Stimulated activated CD4-positive, alpha-beta T cell treated with anti-CD3 and anti-CD28 coated beads, Interleukin-12 subunit alpha, Interleukin-12 subunit beta, amount 100 ng/mL, for 24 hours (primary cell): ENCODE results near the gene ZNF436.
A peak's percentile ranks its signal among the peaks of the same experiment; 100 is the strongest.
"Not testable (repeated sequence)": the region's sequence is repeated elsewhere in the genome, so short reads cannot be mapped to it uniquely, and the experiment has no call there.

Experiments used
- DNase-seq, 2 experiments: peaks; one replicate each; pipeline ENCODE4 v3.0.0-alpha.2; 2020; ENCODE audit warnings: low read depth in 2 of 2

ZNF436 gene

DNA sequence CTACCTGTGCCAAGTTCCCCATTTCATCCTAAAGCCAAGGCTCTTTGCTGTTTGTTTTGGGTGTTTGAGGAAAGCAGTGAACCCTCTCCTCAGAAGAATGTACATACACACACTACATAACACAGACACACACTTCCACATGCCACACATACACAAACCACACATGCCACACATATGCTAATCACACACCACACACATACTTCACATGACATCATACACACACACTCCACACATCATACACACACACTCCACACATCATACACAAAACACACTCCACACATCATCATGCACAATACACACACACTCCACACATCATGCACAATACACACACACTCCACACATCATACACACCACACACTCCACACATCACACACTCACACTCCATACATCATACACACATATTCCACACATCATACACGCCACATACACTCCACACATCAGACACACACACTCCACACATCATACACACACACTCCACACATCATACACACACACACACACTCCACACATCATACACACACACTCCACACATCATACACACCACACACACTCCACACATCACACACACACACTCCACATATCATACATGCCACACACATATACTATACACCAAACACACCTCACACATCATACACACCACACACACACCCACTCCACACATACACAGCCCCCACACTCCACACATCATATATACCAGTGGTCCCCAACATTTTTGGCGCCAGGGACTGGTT, 22.7 kb upstream of the ZNF436 start:
- no peak for DNase-seq

DNA sequence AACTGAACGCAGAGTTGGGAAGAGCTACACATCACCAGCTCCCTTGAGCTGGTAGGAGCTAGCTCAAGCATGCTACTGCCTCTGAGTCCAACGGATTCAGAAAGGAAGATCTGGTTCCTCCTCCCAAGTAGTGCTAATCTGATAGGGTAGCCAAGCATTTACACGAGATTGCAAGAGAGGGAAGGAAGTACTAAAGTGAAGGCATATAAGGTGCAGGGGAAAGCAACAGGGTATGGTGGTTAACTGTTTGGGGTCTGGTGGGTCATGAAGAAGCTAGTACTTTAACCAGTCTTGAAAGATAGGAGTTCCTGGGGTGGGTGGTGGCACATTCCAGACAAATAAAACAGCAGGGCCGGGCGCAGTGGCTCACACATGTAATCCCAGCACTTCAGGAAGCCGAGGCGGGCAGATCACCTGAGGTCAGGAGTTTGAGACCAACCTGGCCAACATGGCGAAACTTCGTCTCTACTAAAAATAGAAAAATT, 20.2 kb upstream of the ZNF436 start:
- no peak for DNase-seq

DNA sequence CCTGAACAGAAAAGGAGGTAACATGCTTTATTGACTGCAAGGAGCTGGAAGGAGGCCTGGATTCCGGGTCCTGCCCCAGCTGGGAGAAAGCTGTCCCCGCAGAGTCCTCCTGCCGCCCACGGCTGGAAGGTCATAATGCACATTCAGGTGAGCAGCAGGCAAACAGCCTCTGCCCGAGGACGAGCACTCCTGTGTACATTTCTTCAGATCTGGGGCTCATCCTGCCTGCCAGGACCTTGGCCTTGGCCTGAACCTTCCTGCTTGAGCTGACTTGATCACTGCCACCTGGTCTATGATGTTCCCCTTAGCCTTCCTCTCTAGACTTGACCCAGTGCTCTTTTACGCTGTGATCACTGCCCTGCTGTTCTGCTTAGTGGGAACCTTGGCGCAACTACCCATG, 17.9 kb upstream of the ZNF436 start:
- DNase-seq, result no peak

DNA sequence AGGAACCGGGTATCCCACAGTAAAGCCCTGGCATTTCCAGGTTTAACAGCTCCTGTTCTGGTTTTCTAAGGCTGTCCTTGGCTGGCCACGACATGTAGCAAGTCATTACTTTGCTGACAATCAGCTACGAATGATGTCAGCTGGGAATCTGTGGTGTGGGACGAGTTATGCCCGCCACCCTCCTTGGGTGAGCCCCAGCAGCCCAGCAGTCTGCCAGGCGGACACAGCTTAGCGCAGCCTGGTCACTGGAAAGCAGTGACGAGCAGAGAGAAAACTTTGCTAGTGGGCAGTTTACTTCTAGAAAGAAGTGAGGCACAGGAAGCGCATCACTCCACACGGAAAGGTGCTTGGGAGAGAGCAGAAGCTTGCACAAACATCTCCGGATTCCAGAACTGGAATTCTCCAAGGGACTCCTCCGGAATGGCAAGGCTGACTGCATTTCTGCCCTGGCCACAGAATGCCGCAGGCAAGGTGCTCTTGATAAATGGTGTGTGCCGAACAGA, 15.5 kb upstream of the ZNF436 start:
- DNase-seq, result no peak

DNA sequence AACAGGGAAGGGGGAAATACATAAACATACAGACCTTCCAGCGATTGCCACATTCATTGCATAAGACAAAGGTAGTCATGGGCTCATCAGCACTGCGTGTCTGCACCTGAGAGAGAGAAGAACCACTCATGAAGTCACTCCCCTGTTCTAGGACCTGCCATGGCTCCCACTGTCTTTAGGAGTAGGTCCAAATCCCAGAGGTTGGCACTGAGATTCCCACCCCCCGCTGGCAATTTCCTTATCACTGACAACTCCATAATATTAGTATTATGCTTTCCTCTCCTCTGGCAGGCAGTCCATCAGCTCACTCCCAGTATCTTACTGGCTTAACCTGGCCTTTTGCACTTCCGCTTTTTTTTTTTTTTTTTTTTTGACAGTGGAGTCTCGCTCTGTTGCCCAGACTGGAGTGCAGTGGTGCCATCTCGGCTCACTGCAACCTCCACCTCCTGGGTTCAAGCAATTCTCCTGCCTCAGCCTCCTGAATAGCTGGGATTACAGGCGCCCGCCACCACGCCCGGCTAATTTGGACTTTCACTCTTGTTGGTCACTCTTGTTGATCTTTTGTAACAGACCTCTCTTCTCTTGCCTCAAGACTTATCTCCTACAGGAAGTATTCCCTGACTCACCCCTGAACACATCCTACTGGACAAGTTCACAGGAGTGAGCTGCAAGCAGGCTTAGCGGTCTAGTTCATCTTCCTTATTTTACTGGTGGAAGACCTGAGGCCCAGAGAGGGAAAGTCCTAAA, 14.8 kb upstream of the ZNF436 start:
- no peak for DNase-seq

DNA sequence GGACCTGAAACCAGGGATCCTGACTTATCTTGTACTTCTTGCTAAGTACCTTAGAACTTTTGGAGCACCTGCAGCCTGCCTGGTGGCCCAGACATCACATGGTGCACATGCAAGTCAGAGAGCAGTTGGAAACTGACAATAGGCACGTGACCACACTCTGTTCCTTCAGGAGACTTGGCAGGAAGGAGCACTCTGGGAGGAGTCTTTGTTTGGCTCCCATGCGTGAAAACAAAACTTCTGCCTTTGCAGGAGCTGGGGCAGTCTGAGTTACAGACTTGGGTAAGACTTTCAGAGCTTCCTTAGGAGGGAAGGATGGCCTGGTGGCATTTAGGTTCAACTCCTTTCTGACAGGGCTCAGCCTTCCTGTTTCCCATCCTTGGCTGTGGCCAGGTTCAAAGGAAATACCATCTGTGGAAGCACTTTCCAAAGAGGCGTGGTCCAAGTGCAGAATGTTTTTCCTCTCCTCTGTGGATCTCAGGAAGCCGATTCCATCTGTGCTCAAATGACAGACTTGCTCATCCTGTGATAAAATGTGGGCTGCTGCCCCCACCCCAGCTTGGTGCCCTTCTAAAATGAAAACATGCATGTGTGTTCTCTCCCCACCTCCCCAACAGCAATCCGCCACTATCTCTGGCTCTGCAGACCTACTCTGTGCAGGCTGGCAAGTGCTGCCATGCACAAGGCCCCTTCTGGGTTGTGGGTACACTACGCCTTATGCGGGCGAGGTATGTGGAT, 14.1 kb upstream of the ZNF436 start:
- DNase-seq, result no peak

DNA sequence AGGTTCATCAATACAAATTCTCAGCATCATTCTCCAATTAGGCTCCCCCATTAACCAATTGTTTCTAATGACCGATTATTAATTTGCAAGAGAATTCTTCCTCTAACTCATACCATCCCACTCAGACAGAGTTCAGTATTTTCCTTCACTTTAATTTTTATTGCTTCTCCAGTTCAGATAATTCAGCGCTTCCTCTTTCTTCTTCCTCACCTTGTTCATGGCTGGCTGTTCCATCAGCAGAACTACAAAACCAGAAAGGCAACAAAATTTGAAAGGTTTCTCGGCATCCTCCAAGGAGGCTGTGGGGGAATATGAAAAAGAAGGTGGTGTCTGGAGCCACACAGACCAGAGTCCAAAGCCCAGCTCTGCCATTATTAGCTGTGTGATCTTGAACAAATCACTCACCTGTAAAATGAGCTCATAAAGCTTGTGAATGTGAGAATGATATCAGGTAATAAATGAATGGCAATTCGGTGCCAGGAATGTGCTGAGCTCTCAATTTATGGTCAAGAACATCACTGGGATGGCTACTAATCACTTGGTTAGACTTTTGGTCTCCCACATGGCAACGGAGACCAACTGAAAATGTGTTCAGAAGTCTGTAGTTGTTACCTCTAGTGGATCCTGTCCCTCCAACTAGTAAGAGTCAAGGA, 11.7 kb upstream of the ZNF436 start:
- no peak for DNase-seq

DNA sequence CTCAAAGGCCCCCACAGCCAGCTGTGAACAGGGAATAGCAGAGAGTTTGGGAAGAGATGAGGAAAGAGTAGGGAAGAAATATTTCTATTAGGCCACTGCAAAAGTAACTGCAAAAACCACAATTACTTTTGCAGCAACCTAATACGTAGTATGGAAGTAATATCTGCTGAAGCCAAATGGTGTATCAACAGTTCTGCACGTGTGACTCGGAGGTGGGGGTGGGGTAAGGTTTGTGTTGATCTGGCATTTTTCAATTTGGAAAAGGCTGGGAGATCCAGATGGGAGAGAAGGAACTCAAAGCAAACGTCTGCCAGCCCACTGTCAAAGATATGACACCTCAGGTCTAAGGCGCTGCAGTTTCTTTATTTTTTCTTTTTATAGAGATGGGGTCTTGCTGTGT, 11.1 kb upstream of the ZNF436 start:
- DNase-seq, result no peak

DNA sequence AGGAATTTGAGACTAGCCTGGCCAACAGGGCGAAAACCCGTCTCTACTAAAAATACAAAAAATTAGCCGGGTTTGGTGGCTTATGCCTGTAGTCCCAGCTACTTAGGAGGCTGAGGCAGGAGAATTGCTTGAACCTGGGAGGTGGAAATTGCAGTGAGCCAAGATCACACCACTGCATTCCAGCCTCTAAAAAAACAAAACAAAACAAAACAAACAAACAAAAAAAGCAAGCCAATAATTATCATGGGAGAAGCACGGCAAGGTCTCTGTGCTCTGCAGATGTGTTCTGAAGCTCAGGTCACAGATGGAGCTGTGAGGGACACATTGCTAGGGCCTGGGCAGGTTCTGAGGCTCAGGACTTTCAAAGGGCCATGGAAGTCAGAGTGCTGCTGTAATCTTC, 10.6 kb upstream of the ZNF436 start:
- not testable (repeated sequence) for DNase-seq

DNA sequence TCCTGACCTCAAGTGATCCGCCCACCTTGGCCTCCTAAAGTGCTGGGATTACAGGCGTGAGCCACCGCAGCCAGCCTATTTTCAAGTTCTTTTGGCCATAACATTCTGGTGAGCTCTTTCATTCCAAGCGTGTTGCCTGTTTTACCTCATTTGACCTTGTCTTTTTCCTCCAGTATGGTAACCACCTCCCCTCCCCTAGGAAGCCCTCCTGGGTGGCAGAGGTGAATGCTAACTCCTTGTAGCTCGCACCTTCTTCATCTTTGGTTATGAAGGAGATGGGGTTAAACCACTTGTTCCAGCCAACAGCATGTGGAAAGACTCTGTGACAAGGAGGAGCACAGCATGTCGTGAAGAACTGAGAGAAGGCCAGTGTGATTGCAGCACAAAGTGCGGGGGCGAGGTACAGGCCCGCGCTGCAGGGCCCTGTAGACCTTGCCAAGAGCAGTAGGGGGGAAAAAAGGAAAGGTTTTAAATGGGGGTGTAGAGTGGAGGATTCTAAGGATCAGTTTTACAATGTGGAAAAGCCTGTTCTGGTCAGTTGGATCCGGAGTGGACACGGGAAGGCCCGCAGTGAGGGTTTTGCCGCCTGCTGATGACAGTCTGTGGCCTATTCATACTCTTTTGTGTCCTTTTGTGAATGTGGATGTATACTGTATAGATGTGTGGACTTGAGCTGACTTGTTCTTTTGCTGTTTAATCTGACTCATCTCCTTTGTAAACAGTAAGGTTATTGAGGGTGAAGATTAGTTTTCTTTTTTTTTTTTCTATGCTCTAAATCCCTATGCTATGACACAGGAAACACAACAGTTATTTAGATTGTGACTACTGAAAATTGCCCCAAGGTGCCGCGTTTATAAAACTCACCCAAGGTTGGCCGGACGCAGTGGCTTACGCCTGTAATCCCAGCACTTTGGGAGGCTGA, 7.5 kb upstream of the ZNF436 start:
- no peak for DNase-seq

DNA sequence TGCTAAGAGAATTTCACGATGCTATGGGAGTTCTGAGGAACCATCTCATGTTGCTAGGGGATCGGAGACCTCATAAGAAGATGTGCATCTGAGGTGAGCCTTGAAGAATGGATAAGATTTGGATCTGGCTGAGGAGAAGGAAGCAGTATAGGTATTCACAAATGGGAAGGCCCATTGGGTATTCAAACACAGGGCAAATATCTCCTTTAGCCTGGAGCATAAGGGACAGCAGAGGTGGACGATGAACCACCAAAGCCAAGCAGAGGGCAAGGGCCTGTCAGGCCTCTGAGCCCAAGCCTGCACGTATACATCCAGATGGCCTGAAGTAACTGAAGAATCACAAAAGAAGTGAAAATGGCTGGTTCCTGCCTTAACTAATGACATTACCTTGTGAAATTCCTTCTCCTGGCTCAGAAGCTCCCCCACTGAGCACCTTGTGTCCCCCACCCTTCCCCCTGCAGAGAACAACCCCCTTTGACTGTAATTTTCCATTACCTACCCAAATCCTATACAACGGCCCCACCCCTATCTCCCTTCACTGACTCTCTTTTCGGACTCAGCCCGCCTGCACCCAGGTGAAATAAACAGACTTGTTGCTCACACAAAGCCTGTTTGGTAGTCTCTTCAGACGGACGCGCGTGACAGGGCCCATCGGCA, 4.6 kb upstream of the ZNF436 start:
- not testable (repeated sequence) for DNase-seq

DNA sequence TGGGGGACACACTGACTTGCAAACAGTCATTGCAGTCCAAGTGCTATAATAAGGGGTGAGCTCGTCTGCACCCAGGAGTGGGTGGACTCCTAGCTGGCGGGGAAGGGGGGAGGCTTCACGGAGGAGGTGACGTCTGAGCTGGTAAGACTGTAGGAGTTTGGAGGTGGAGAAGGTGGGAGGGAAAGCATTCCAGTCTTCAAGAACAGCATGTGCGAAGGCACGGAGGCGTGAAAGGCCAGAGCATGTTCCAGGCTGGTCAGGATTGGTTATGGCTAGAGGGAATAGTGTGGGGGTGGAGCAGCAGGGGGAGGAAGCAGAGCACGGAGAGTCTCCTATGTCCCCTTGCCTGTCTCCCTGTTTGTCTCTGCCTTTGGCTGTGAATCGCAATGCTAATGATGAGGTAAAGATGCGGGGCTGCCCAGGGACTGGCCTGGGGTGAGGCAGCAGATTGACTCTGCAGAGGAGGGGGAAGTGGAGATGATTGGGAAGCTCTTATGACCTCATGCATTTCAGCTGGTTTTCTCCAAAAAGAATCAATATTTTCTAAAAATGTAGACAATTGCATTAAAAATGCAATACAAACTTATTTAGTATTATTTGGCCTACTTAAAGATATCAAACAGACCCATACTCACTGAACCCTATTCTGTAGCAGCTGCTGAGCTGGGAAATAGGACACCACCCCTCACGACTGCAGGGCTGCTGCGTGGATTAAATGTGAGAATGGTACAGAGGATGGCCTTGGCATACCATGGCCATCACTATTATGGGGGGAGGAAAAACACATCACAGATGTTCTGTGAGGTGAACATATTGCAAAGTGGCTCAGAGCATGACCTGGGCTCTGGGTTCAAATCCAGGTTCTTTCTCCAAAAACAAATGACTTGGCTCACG, 2.6 kb upstream of the ZNF436 start:
- DNase-seq, result no peak

DNA sequence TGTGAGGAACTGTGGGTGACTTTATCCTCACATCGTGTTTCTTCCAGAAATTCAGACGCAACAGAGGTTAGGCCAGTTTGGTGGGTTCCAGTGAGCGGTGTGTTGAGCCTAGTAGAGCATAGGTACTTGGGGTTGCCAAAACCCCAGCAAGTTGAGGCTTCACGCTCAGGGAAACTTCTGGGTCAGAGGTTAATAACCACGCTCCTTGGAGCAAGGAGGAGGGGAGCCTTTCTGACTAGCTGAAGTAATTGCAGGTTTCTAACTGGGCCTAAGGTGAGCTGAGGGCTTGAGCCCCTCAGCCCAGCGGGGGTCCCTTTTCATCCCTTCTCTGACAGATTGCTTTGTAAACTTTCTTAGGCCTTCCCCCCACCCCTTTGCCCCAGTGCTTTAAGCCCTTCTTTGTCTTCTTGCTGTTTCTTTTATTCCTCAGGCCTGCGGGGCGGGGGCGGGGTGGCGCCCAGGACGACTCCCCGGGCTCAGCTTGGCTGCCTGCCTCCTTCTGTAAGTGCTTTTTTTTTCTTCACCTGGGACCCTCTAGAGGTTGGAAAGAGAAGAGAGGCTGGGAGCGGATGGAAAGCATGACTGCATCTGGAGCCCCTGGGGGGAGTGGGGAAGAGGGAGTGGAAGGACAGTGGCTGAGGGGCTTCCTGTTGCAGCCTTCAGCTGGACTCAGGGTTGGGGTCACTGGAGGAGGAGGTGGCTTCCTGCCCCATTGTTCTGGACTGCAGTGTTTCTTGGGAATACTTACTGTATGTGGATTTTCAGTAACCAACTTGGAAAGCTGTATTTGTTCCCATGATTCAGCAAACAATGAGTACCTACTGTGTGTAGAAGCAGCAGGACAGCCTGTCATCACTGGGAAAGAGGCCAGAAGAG, 1.3 kb upstream of the ZNF436 start:
- no peak for DNase-seq

DNA sequence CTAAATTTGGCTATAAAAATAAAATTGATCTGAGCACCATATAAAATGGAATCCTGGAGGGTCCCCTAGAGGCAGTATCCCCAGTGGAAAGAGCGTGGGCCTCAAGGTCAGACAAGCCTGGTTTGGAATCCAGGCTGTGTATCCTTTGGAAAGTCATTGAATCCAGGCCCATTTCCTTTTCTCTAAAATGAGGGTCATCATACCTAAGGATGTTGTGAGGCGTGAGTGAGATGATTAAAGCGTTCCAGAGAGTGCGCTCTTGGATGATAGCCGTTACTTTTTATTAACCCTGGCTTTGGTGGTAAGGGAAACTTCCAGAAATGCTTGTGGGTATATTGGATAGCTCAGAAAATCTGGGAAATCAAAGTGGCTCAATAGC, 683 bp upstream of the ZNF436 start:
- no peak for DNase-seq

DNA sequence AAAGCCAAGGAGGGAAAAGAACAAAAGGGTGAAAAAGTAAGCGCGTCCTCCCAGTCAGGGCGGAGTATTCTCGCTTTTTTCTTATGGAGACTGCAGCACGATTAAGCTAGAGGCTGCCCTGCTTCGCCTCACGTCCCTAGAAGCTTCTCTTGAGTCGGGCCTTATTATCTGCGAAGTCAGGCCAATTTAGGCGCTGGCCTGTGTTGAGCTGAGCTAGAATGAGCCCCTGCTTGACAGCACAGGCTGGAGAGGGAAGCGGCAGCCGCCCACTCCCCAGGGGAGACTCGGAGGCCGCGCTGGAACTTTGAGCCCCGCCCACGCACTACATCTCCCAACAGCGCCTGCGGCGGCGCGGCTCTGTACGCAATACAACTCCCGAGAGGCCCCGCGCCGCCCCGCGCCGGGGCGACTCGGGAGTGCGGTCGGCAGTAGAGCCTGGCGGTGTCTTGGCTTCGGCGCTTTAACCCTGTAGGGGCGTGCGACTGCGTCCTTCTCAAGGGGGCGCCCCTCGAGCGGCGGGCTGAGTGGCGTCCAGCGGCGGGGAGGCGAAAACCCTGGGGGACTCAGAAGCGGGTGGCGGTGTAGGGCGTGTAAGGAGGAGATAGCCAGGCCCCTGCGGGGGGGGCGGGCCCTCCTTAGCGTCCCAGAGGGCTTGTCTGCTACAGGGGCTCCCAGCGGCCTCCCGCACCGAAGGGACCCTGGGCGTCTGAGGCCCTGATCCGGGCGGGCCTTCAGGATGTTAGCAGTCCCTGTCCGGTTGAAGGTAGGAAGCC, 888 bp downstream of the ZNF436 start:
- DNase-seq, result peak; percentile 78 to 84

DNA sequence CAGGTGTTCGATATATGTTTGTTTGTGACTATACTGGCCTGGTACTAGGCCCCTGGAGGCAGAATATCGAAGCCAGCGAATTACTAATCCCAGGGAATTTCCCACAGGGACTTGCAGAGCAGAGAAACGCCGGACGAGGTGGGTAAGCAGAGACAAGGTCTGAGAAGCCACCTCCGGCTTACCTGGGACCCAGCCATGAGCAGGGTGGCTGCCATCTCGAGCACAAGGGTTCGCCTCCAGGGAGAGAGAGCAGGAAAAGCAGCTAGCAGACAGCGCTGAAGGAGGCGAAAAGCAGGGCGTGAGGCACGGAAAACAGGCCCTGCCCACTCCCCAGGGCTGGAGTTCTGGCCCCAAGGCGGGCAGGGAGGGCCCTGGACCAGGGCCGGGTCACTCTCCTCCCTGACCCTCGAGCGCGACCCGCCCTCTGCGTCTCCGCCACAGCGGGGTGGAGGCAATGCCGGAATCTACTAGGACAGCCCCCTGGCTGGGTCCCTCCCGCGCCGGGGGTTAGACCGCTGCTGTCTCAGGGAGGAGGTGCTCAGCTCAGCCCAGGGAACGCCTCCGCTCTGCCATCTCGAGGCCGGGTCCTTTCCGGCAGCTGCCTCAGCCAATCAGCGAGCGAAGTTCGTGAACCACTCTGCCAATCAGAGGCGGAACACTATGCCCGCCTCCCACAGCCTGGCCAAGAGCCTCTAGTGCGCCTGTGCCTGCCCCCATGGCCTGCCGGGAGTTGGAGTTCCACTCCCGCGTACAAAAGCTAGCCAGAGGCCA, 1.7 kb downstream of the ZNF436 start:
- DNase-seq, result peak; percentile 96 to 97

DNA sequence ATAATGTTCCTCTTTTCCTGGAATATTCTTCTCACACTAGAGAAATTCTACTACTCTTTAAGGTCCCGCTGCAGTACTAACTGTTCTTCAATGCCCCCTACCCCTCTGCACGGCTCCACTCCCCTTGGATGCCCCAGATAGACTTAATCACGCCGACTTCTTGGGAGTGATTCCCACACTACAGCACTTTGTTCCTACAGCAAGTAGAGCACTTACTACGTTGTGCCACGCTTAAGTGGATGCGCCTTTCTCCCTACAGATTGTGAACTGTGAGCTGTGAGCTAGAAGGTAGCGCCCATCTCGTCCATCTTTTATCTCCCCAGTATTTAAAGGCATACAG, 2.2 kb downstream of the ZNF436 start:
- no peak for DNase-seq
